Dendritic cell treated with granulocyte-macrophage colony-stimulating factor and Interleukin-4, amounts not matched to agents 40 ng/mL and 50 ng/mL, for 4 days (primary cell): ENCODE data around the gene SH3PXD2A.
"Not testable (repeated sequence)": the region's sequence is repeated elsewhere in the genome, so short reads cannot be mapped to it uniquely, and the experiment has no call there.

Source experiments
- H3K27ac Mint-ChIP-seq: one replicate; pipeline ENCODE4 v1.8.0; 2022; ENCODE audit warnings: mild to moderate bottlenecking, mixed read lengths
- H3K27me3 Mint-ChIP-seq: one replicate; pipeline ENCODE4 v1.8.0; 2022; ENCODE audit warnings: mild to moderate bottlenecking, mixed read lengths
- H3K36me3 Mint-ChIP-seq: one replicate; pipeline ENCODE4 v1.8.0; 2022; ENCODE audit warnings: low read depth, mixed read lengths
- H3K4me1 Mint-ChIP-seq: one replicate; pipeline ENCODE4 v1.8.0; 2022; ENCODE audit warnings: low read depth, mixed read lengths
- H3K4me3 Mint-ChIP-seq: one replicate; pipeline ENCODE4 v1.8.0; 2022; ENCODE audit warnings: mild to moderate bottlenecking, moderate library complexity, mixed read lengths
- H3K9me3 Mint-ChIP-seq: one replicate; pipeline ENCODE4 v1.8.0; 2022; ENCODE audit warnings: mixed read lengths
- intact Hi-C: fragments of 100-400 bp; cut with micrococcal nuclease; formaldehyde crosslinking; loops from one replicate; pipeline ENCODE4 v1.15.0; 2022

SH3PXD2A gene

DNA sequence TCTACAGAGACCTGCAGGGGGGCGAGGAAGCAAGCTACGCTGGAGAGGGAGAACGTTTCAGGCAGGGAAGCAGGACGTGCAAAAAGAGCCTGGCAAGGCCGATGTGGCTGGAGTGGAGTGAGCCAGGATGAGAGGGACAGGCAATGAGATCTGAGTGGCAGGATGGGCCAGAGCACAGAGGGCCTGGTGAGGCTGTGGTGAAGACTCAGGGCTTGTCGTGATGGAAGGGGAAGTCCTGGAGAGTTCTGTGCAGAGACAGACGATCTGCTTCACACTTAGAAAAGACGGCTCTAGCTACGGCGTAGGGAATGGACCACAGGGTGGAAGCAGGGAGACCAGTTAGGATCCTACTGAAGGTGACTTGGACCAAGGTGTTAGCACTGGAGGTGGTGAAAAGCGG, 87.0 kb downstream of the SH3PXD2A start:
- H3K27ac Mint-ChIP-seq, result no peak overlapping the region
- H3K4me3 Mint-ChIP-seq, result no peak overlapping the region
- intact Hi-C loops, result no loop called here
- H3K9me3 Mint-ChIP-seq, result no peaks in the 10 kb centered on the region
- H3K4me1 Mint-ChIP-seq, result peaks cover 53% of the 10 kb centered on the region
- no peaks in the 10 kb centered on the region for H3K36me3 Mint-ChIP-seq
- H3K27me3 Mint-ChIP-seq, result peaks cover 17% of the 10 kb centered on the region

GRCh38 chr10:103767756-103768155, 87.6 kb downstream of the SH3PXD2A start:
- intact Hi-C loops, result no loop called here
- Mint-ChIP-seq H3K9me3 (no peaks in the 10 kb centered on the region), H3K4me1 (peaks cover 57% of the 10 kb centered on the region), H3K27me3 (peaks cover 17% of the 10 kb centered on the region), H3K4me3 (no peak overlapping the region), H3K36me3 (no peaks in the 10 kb centered on the region), H3K27ac (no peak overlapping the region)

DNA sequence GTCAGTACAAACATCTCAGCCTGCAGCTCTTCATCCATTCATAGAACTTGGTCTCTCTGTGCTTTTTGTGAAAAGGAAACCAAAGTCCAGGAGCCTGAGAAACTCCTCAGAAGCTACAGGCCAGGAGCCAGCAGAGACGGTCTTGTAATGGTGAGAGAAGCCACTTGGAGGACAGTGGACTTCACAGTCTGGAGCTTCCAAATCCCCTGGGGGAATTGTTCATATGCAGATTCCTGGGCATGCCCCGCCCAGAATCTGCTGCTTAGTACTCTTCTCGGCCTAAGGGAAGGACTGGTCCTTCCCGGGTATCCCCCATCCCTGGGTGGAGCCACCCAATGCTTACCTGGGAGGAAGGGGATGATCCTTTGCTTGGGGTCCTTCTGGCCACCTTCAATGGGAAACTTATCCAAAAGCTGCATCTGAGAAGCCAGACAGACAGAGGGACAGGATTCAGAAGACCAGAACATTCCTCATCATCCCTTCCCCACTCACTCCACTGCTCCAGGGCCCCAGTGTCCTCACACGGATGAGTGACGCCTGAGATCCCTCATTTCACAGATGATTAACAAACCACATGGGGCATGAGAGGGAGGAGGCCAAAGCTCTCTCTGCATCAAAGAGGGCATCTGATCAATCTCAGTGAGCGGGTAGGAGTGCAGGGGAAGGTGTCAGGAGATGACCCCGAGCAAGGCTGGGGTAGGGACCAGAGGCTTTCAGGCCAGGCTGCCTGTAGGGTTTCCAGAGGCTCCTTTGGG, 88.4 kb downstream of the SH3PXD2A start:
- Mint-ChIP-seq H3K27ac (no peak overlapping the region), H3K36me3 (no peaks in the 10 kb centered on the region), H3K4me1 (peaks cover 55% of the 10 kb centered on the region), H3K9me3 (no peaks in the 10 kb centered on the region), H3K4me3 (no peak overlapping the region), H3K27me3 (peaks cover 11% of the 10 kb centered on the region)
- intact Hi-C loops, result no loop called here

DNA sequence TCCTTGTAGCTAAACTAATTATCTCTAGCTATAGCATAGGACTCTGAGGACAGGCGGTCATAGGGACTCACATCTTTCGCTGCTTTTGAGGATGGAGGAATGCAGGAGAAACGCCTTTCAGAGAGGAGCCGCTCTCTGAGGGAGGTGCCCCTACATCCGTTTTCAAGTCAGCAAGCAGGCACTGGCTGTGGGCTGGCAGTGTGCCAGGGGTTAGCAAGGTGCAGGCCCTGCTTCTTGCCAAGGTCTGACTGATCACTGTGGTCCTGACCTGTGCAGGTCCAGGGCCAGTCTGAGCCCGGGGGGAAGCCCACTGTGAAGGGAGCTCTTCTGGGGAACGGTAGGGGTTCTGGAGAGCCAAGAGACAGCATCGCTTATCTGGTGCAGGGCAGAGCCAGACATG, 89.4 kb downstream of the SH3PXD2A start:
- intact Hi-C loops, result no loop called here
- H3K4me1 Mint-ChIP-seq, result peaks cover 56% of the 10 kb centered on the region
- H3K9me3 Mint-ChIP-seq, result no peaks in the 10 kb centered on the region
- H3K36me3 Mint-ChIP-seq, result no peaks in the 10 kb centered on the region
- peaks cover 6% of the 10 kb centered on the region for H3K27me3 Mint-ChIP-seq
- no peak overlapping the region for H3K4me3 Mint-ChIP-seq
- peak overlapping the region; percentile 38 for H3K27ac Mint-ChIP-seq

GRCh38 chr10:103765168-103765567, 90.2 kb downstream of the SH3PXD2A start:
- H3K36me3 Mint-ChIP-seq, result no peaks in the 10 kb centered on the region
- peaks cover 3% of the 10 kb centered on the region for H3K27me3 Mint-ChIP-seq
- peaks cover 56% of the 10 kb centered on the region for H3K4me1 Mint-ChIP-seq
- no peaks in the 10 kb centered on the region for H3K9me3 Mint-ChIP-seq
- H3K4me3 Mint-ChIP-seq, result no peak overlapping the region
- intact Hi-C loops, result no loop called here
- no peak overlapping the region for H3K27ac Mint-ChIP-seq

DNA sequence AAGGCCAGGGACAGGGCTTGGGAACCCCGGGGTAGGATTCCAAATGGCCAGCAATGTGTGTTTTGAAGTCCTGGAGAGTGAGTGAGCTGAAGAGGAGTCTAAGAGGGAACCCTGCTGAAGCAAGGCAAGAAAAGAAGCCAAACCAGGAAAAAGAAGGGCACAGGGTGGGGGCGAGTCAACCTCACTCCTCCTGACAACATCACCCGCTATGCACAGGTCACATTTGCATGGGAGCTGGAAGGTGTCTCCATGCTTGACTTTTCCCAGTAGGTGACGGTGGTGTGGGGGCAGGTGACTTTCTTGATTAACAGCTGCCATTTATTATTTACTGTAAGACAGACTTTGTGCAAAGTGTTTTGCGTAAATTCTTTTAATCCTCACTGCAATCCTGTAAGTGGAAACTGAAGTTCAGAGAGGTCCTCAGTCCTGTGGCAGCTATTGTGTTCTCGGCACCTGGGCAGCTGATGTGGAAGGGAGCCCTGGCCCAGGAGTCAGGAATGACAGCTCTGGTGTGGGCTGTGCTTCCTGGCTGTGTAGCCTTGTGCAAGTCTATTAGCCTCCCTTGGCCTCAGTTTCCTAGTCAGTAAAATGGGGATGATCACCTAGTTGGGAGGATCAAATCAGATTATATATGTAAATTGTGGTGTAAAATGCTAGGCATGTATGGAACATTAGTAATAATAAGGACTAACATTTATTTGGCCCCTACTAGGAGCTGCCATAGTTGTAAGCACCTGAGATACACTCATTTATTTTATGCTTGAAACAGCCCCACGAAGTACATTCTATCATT, 90.9 kb downstream of the SH3PXD2A start:
- Mint-ChIP-seq H3K4me1 (peaks cover 58% of the 10 kb centered on the region), H3K4me3 (no peak overlapping the region), H3K27me3 (peaks cover 3% of the 10 kb centered on the region), H3K36me3 (no peaks in the 10 kb centered on the region), H3K27ac (no peak overlapping the region), H3K9me3 (no peaks in the 10 kb centered on the region)
- intact Hi-C loops, result no loop called here

- intact Hi-C loops, result no loop called here
- H3K27me3 Mint-ChIP-seq, result peaks cover 3% of the 10 kb centered on the region
- H3K27ac Mint-ChIP-seq, result peak overlapping the region; percentile 0
Observed at GRCh38 chr10:103763374-103764202, 91.8 kb downstream of the SH3PXD2A start.

GRCh38 chr10:103762916-103763315, 92.5 kb downstream of the SH3PXD2A start:
- Mint-ChIP-seq H3K9me3 (no peaks in the 10 kb centered on the region), H3K27ac (peak overlapping the region; percentile 49), H3K4me1 (peaks cover 58% of the 10 kb centered on the region), H3K27me3 (peaks cover 6% of the 10 kb centered on the region), H3K36me3 (no peaks in the 10 kb centered on the region), H3K4me3 (no peak overlapping the region)
- intact Hi-C loops, result no loop called here

More at GRCh38 chr10:103763374-103764202, 91.8 kb downstream of the SH3PXD2A start:
- Mint-ChIP-seq H3K4me1 (peaks cover 58% of the 10 kb centered on the region), H3K9me3 (no peaks in the 10 kb centered on the region), H3K36me3 (no peaks in the 10 kb centered on the region), H3K4me3 (no peak overlapping the region)

DNA sequence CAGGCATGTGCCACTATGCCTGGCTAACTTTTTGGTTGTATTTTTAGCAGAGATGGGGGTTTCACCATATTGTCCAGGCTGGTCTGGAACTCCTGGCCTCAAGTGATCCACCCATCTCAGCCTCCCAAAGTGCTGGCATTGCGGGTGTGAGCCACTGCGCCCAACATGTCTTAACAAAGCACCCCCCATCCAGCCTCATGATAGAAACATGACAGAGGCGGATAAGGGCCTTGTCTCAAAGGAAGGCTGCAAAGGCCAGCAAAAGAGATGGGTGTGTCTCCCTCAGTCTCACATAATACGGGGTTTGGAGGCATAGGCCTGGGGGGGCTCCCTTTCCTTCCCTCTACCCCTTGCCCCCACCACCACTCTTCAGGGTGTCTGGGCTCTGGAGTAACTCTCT, 93.2 kb downstream of the SH3PXD2A start:
- H3K4me1 Mint-ChIP-seq, result peaks cover 64% of the 10 kb centered on the region

GRCh38 chr10:103761075-103761920, 94.1 kb downstream of the SH3PXD2A start:
- H3K36me3 Mint-ChIP-seq, result no peaks in the 10 kb centered on the region
- peaks cover 9% of the 10 kb centered on the region for H3K27me3 Mint-ChIP-seq
- H3K27ac Mint-ChIP-seq, result no peak overlapping the region
- no peaks in the 10 kb centered on the region for H3K9me3 Mint-ChIP-seq
- H3K4me1 Mint-ChIP-seq, result peaks cover 71% of the 10 kb centered on the region
- no peak overlapping the region for H3K4me3 Mint-ChIP-seq
- intact Hi-C loops, result no loop called here

More for the DNA sequence above, 93.2 kb downstream of the SH3PXD2A start:
- Mint-ChIP-seq H3K27me3 (peaks cover 7% of the 10 kb centered on the region), H3K36me3 (no peaks in the 10 kb centered on the region), H3K4me3 (no peak overlapping the region), H3K27ac (no peak overlapping the region), H3K9me3 (no peaks in the 10 kb centered on the region)
- intact Hi-C loops, result no loop called here

GRCh38 chr10:103760233-103760632, 95.1 kb downstream of the SH3PXD2A start:
- intact Hi-C loops, H3K36me3 Mint-ChIP-seq, H3K9me3 Mint-ChIP-seq, H3K27ac Mint-ChIP-seq, H3K4me3 Mint-ChIP-seq: not testable (repeated sequence)
- Mint-ChIP-seq H3K27me3 (peaks cover 11% of the 10 kb centered on the region), H3K4me1 (peaks cover 62% of the 10 kb centered on the region)

- peaks cover 60% of the 10 kb centered on the region for H3K4me1 Mint-ChIP-seq
- H3K4me3 Mint-ChIP-seq, result no peak overlapping the region
- no peaks in the 10 kb centered on the region for H3K36me3 Mint-ChIP-seq
- peak overlapping the region; percentile 30 for H3K27ac Mint-ChIP-seq
- H3K27me3 Mint-ChIP-seq, result peaks cover 11% of the 10 kb centered on the region
- intact Hi-C loops, result no loop called here
- no peaks in the 10 kb centered on the region for H3K9me3 Mint-ChIP-seq
Observed at GRCh38 chr10:103759100-103759781, 96.1 kb downstream of the SH3PXD2A start.

GRCh38 chr10:103758294-103758681, 97.1 kb downstream of the SH3PXD2A start:
- peaks cover 50% of the 10 kb centered on the region for H3K4me1 Mint-ChIP-seq
- no peaks in the 10 kb centered on the region for H3K9me3 Mint-ChIP-seq
- H3K27ac Mint-ChIP-seq, result peak overlapping the region; percentile 30
- no peak overlapping the region for H3K4me3 Mint-ChIP-seq
- H3K36me3 Mint-ChIP-seq, result no peaks in the 10 kb centered on the region
- H3K27me3 Mint-ChIP-seq, result peaks cover 11% of the 10 kb centered on the region
- intact Hi-C loops, result no loop called here
